LNCaP clone FGC (cell line): ENCODE data around the gene RTL1.

Source experiments
- DNase-seq: peaks from one replicate; pipeline ENCODE4 v3.0.0-alpha.2; 2011; ENCODE audit warnings: low read depth
- H3K4me3 ChIP-seq: 2 replicates; pipeline ENCODE4 v1.5.1; 2011; ENCODE audit warnings: mild to moderate bottlenecking, low read depth, low read length, control low read depth
- TF ChIP-seq, protein P1 (sequence below): IDR thresholded peaks from 2 replicates; pipeline ENCODE4 v1.5.1; 2012; ENCODE audit warnings: mild to moderate bottlenecking; ENCODE audit not compliant: control insufficient read depth, insufficient read depth; ENCODE audit errors: extremely low read depth

The RTL1 gene

DNA sequence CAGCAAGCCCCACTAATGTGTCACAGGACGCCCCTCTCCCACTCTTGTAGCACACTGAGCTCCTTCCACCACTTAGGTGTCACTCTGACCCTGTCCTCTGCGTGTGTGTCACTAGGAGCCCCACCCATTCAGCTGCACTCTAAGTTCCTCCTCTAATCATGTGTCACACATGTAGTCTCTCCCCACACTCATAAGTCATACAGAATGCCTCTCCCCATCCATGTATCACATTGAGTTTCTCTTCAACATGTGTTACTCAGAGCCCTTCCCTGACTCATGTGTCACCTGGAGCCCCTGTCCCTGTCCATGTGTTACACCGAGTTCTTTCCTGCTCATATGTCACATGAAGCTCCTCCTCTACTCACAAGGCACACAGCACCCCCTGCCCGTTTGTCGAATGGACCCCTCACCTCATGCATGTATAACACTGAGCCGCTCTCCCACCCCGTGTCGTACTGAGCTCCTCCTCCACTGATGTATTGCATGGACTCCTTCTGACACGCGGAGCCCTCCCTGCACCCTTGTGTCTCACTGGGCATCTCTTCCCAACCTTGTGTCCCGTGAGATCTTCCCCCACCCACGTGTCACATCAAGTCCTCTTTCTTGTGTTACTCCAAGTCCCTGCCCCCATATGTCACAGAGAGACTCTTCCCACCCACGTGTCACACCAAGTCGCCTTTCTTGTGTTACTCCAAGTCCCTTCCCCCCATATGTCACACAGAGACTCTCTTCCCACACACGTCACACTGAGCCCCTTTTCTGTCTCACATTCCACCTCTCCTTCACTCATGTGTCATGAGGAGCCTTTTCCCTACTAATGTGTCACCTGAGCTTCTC is 31.0 kb downstream of the RTL1 start:
- no peak overlapping the region for H3K4me3 ChIP-seq
- no peak for DNase-seq
- TF ChIP-seq, protein P1, sequence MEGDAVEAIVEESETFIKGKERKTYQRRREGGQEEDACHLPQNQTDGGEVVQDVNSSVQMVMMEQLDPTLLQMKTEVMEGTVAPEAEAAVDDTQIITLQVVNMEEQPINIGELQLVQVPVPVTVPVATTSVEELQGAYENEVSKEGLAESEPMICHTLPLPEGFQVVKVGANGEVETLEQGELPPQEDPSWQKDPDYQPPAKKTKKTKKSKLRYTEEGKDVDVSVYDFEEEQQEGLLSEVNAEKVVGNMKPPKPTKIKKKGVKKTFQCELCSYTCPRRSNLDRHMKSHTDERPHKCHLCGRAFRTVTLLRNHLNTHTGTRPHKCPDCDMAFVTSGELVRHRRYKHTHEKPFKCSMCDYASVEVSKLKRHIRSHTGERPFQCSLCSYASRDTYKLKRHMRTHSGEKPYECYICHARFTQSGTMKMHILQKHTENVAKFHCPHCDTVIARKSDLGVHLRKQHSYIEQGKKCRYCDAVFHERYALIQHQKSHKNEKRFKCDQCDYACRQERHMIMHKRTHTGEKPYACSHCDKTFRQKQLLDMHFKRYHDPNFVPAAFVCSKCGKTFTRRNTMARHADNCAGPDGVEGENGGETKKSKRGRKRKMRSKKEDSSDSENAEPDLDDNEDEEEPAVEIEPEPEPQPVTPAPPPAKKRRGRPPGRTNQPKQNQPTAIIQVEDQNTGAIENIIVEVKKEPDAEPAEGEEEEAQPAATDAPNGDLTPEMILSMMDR = no peak

DNA sequence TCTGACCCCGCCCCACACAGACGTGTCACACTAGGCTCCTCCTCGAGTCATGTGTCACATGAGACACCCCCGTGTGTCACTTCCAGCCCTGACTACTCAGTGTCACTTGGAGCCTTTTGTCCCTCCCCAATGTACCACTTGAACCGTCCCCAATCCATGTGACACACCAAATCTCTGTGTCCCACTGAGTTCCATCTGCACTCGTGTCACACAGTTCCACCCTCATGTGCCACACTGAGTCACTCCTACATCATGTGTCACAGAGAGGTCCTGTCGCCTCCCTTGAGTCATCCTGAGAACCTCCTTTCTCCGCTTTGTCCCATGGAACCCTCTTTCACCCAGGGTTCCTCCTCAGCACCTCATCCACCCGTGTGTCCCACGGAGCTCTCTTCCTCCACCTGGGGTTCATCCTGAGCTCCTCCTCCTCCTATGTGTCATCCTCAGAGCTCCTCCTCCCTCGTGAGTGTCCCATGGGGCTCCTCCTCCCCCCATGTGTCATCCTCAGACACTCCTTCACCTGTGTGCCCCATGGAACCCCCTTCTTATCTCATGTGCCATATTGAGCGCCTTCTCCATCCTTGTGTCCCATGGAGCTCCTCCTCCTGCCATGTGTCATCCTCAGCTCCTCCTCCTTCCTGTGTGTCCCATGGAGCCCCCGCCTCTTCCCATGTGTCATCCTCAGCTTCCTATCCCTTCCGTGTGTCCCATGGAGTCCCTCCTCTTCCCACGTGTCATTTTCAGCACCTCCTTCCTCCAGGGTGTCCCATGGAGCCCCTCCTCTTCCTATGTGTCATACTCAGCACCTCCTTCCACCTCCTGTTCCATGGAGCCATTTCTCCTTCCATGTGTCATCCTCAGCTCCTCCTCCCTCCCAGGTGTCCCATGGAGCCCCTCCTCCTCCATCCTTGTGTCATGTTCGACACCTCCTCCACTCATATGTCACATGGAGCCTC is 32.0 kb downstream of the RTL1 start:
- TF ChIP-seq, protein P1 = no peak
- no peak overlapping the region for H3K4me3 ChIP-seq
- DNase-seq = no peak

DNA sequence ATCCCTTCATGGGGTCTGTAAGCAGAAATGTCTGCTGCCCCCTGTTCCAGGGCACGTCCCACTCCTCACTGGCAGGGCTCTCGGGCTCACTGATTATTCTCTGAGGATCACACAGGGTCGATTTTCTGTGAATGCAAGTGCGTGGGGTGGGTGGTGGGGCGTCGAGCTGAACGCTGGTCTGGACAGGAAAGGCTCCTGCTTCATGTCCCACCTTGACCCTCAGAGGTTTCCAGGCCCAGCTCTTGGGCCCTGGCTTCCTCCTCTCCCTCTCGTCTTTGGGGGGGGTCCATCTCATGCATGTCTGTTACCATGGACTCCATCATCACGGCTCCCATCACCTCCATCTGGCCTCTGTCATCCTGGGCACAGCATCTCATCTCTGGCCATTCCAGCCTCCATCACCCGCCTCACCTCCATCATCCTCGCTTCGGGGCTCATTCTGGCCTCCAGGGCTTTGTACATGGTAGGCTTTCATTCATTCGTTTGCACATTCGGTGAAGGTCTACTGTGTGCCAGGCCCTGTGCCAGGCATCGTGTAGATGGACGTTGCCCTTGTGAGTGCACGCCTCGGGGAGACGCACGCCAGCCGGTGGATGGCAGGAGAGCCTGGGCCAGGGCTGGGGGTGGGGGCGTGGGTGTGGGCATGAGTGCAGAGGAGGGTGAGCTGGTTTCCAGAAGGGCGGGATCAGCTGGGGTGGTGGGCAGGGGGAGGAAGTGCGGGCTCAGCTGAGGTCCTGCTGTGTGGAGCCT is 34.7 kb downstream of the RTL1 start:
- no peak for DNase-seq
- no peak overlapping the region for H3K4me3 ChIP-seq
- TF ChIP-seq, protein P1 = no peak

DNA sequence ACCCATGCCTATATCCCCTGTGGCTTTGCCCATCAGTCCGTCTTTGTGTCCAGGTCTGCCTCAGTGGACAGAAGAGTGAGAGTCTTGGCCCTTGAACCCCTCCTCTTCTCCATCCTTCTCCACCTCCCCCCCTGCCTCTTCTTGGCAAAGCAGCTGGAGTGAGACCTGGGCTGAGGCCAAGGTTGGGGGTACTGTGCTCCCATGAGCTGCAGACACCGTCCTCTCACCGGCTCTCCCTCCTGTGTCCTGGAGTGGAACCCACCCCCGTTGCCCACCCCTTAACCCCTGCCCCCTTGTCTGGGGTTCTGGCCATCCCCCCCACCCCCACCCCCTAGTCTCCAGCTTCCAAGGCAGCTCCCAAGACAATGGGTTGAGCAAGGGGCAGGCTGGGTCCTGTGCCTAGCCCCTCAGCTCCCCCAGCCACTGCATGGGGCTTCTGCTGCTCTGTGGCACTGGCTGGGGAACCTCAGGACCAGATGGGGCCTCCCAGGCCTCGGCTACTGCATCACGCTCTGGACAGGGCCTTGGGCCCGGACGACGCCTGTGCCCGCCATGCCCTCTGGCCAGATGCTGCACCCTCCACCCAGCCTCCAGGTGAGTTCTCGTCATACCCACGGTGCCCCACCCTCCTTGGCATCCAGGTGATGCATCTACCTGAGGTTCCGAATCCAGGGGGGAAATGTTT is 35.7 kb downstream of the RTL1 start:
- DNase-seq = no peak
- H3K4me3 ChIP-seq = no peak overlapping the region
- TF ChIP-seq, protein P1 = no peak

DNA sequence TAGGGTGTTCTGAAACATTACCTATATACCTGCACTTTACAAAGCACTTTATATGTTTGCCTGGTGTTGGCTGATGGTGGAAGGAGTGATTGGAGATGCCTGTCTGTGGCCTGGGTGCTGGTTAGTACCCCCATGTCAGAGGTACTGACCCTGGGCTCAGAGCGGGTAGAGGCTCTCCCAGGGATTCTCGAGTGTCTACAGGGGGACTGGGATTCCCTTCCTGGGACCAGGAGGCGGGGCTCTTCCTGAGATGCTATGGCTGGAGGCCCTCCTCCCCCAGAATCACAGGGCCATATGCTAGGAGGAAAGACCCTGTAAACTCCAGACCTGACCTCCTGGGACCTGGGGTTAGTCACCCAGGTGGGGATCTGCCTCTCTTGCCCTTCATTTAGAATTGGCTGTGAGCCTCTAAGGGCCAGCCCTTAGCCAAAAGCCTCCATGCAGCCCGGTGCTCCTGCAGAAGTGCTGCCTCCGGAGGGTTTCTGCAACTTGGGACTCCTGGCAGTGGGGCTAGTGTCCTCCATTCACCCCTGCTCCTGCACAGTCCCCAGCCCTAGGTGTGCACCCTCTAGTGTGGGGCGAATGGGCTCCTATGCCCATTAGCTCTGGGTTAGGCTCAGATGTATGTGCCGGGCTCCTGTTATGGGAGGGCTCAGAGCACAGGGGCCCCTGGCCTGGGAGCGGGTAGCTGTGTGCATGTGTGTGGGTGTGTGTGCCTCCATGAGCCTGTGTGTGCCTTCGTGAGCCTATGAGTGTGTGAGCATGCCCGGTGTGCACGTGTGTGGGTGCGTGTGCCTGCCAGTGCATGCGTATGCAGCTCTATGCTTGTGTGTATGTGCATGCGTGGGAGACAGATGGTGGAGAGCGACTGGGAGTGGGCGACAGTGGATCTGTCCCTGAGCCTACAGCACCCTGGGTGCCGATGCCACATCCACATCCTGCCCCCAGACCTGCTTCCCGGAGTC is 36.6 kb downstream of the RTL1 start:
- DNase-seq = no peak
- H3K4me3 ChIP-seq = no peak overlapping the region
- TF ChIP-seq, protein P1 = no peak
